Dedifferentiated amniotic fluid mesenchymal stem cell (primary cell): ENCODE measurements around the gene CARD8.
A peak's percentile ranks its signal among the peaks of the same experiment; 100 is the strongest.

Experiments used
- DNase-seq: peaks from one replicate; pipeline ENCODE4 v3.0.0-alpha.2; 2016; ENCODE audit errors: extremely low spot score

CARD8 gene

DNA sequence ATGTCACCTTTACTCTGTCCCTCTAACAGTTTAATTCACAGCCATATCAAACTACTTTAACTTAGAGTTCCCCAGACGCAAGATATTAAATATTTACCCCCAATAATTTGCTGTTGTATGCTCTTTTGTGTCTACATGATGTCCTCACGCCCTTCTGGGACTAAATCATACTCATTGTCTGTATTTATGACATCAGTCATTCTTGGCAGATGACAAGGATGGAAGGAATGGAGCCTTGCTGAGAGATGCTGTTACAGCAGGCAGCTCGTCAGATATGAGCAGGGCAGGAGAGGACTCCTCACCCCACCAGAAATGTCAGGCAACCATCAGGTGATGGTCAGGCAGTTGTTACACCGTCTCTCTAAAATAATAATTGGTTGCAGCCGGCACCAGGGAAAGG is 41.8 kb downstream of the CARD8 start:
- no peak for DNase-seq

DNA sequence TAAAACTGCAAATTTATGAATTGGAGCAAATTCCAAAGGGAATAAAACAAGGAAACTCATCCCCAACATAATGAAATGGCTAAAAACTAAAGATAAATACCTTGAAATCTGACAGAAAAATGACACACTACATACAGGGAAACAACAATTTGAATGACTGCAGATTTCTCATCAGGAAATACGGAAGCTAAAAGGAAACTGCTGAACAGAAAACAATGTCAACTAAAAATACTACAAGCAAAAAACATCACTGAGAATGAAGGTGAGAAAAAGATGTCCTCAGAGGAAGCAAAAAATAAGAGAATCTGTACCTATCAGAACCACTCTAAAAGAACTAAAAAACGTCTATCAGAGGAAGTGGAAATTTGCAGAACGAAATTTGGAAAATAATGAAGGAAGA is 45.7 kb downstream of the CARD8 start:
- no peak for DNase-seq

DNA sequence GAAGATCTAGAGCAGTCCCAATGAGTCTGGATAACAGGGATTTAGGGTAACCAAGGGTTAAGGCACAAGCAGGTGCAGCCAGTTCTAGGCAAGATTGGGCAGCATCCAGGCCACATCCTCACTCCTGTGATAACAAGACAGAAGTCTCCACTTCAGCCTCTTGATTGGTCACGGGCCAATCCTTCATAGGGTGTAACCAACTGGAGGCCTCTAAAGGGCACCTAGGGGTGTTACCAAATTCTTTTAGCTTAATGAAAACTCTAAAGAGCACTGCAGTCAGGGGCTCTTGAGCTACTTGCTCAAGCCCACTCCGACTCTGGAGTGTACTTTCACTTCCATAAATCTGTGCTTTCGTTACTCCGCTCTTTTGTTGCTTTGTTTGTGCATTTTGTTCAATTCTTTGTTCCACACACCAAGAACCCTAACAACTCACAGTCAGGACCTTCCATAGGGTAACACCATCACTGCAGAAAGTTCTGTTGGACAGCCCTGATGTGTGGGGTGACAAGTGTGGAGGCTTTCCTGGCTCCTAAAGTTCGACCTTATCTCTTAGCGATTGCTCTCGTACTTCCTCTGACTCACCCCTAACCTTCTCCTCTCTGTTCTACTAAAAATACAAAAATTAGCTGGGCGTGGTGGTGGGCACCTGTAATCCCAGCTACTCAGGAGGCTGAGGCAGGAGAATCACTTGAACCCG is 49.2 kb downstream of the CARD8 start:
- no peak for DNase-seq

DNA sequence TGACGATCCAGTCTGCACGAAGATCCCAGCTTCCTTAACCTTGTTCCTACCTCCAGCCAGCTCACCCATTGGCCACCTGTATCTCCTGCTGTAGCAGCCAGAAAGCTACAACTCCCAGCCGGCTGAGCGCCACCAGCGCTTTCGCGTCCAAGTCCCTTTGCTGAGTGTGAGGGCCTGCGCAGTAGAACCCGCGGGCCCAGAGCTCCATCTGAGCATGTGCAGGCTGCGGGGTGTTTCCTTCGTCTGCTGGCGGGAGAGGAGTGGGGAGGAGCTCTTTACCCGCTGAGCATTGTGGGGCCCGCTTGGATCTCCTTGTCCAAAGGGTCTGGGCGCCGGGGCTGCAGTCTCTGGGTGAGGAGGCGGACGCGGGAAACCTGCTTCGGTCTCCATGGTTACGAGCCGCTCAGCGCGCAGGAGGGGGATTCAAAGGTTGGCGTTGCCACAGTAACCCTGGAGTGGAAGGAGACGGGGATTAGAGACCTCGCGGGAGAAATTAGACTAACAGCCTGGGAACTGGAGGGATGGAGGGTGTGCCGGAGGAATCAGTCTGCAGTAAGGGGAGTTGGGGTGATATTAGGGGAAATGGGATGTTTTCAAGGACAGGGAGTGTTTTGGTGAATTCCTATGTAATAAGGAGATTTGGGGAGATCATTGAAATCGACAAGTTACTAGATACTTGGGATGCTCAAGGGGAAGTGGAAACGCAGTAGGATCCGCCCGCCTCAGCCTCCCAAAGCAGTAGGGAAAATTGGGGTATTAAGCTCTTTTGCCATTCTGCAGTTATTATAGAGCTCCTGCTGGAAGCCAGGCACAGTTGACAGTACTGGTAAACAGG is 51.7 kb downstream of the CARD8 start:
- peak; percentile 95 for DNase-seq

DNA sequence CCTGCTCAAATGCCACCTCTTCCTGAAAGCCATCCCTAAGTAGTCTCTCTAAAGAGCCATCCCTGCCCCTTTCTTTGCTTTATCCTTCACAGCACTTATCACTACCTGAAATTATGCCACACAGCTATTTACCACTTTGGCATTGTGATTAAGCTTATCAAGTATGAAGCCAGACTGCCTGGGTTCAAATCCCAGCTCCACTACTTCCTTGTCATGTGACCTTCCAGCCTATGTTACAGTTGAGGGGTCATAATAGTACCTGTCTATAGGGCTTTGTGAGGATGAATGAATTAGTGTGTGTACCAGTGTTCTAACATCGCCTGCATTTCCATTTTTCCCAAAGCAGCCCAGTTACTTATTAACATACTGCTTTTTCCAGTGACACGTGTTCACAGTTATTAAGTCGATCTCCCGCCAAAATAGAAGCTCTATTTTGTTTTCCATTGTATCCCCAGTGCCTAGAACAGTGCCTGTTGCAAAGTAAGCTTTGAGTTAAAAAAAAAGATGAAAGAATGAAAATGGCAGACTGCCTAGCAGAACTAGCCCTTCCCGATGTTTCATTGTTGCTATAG is 52.4 kb downstream of the CARD8 start:
- DNase-seq: no peak

DNA sequence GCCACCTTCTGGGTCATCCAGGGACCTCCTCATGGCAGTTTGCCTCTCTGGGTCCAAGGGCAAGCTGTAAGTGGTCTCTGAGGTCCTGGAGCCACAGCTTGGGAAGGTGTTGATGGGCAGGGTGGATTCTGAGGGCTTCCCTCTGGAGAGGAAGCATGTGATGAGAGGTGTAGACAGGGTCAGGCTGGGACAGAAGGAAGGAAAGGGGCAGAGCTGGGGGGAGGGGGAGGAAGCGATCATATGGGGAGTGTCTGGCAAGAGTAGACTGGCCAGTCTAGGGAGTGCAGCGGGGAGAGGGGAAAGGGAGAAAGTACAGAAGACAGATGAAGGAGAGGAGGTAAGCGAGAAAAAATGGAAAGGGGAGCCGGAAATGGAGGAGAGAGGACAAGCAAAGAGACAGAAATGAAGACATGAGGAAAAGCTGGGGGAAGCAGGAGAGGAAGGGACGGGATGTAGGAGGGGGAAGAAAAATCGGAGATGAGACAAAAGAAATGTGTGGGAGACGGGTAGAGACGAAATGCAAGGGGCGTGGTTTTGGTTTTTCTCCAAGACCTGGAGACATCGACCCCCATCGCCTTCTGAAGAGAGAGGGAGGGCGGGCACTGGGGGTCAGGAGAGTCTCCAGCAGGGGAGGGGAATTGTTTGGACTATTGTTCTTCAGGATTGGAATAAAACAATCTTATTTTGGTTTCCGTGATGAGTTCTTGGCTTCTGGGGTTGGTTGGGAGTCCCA is 58.6 kb downstream of the CARD8 start:
- DNase-seq: no peak

DNA sequence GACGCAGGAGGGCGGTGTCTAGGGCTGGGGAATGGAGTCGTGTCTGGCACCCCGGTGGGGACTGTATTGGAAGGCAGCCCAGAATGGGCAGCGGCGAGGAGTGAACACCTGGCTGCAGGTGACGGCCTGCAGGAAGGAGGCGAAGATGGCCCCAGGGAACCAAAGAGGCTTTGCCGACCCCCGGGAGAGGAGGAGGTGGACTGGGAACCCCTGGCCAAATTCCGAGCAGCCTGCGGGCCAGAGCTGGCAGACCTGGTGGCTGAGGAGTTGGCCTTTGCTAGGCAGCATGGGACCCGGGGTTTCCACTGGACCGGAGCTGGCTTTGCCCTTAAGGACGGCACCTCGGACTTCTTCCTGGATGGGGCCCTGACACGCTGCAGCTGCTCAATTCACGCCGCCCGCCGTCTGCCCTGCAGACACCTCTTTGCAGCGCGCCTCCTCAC is 59.4 kb downstream of the CARD8 start:
- DNase-seq: no peak

DNA sequence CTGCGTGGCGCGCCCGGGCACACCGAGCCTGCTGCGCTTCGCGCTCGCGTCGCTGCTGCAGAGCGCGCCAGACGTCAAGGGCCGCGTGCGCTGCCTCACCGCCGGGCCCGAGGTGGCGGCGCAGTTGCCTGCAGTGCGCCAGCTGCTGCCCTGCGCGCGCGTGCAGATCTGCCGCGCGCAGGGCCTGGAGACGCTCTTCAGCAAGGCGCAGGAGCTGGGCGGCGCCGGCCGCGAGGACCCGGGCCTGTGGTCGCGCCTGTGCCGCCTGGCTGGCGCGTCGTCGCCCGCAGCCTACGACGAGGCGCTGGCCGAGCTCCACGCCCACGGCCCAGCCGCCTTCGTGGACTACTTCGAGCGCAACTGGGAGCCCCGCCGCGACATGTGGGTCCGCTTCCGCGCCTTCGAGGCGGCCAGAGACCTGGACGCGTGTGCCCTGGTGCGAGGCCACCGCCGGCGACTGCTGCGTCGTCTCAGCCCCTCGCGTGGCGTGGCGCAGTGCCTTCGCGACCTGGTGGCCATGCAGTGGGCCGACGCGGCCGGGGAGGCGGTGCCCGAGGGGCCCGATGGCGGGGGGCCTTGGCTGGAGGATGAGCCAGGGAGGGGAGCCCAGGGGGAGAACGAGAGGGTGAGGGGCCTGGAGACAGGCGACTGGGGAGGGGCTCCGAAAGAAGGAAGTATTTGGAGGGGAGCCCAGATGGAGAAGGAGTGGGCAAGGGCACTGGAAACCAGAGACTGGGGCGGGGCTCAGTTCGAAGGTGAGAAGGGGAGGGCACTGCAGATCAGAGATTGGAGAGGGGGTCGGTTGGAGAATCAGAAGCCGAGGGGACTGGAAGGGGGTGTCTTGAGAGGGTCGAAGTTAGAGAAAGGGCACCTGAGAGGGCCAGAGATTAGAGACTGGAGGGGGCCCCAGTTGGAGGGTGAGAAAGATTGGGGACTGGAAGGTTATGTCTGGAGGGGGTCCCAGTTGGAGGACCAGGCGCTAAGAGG is 60.6 kb downstream of the CARD8 start:
- no peak for DNase-seq

DNA sequence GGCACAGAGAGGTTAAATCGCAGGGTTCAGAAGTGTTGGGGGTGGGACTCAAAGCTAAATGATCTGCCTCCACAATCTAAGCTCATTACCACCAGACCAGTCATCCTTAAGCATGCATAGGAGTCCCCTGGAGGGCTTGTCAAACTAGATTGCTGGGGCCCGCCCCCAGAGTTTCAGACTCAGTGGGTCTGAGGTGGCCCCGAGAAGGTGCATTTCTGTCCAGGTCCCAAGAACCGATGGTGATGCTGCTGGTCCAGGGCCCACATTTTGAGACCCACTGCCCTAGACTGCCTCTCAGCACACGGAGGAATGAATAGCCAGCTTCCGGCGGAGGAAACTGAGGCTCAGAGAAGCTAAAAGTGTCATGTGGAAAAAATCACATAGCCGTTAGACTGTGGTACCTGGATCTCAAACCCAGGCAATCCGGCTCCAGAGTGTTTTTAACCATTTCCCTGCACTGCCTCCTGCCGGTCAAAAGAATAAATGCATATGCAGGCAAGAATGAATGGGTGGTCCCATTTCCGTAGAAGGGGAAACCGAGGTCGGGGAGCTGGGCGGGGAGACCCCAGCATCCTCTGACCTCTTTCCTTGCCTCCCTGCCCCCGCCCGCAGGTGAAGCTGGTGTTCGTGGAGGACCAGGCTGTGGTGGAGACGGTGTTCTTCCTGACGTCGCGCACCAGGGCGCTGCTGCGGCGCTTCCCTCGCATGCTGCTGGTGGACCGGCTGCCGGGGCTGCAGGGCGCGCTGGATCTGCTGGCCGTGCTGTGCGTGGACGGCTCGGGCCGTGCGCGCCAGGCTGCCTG is 61.5 kb downstream of the CARD8 start:
- no peak for DNase-seq

DNA sequence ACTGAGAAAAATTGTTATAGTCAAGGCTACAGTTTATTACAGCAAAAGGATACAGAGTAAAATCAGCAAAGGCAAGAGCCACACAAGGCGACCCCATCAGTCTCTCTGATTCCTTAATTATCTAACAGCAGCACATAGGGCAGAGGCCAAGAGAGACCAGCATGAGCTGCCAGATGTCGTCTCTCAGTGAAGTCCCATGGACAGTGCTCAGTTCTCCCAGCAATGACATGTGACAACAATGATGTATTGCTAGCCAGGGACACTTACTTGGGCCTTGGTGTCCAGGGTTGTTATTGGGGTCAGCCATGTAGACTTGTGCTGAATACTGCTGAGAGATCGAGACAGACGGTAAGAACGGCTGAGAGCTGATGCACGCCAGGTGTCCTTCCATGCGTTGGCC is 63.0 kb downstream of the CARD8 start:
- no peak for DNase-seq

DNA sequence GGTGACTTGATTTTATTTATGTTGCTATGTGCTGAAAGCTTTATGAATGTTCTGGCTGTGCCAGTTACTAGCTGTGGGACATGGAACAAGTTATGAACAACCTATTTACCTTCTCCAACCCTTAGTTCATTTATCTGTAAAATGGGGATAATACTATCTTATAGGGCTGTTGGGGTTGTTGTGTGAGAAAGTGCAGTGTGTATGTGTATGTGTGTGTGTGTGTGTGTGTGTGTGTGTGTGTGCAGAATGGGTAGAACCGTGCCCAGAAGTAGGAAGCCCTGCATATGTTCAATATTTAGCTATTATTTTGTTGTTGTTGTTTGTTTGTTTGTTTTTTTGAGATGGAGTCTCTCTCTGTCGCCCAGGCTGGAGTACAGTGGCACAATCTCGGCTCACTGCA is 64.8 kb downstream of the CARD8 start:
- no peak for DNase-seq

DNA sequence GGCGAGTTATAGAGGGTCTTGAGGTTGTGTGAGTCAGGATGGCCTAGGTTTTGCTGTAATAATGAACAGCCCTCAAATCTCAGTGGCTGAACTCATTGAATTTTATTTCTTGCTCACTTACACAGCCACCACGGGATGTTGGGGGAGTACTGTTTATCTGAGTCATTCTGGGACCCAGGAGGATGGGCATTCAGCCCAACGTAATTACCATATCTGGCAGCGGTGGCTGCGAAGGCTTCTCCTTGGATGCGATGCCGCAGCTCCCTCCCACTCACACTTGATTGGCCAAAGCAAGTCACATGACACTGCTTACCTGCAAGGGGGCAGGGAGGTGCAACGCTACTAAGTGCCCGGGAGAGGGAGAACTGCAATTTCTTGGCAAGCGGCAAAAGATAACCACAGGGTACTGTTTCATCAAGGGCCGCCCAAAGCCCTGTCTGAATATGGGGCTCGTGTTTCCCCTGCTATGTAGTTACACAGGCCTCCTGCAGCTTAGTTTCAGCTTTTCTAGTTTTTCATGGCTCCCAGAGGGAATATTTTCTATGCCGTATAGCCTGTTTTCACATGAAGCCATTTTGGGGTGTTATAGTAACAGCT is 65.3 kb downstream of the CARD8 start:
- no peak for DNase-seq

DNA sequence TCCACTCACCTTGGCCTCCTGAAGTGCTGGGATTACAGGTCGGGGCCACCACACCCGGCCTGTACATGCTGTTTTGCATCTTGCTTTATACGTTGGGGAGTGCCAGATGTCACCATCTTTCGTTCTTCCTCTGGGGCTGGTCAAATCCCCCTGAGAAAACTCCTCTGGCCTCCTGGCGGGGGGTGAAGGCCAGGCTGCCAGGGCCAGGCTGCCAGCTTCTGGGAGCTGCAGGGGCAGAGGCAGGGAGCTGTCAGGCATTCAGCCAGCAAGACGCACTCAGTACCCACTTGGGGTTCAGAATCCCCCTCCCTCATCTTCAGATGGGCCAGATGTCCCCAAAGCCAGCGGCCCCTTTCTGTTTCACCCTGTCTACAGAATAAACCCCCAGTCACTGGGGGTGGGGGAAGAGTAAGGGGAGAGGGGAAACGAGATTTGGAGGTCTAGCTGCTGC is 69.1 kb downstream of the CARD8 start:
- no peak for DNase-seq

DNA sequence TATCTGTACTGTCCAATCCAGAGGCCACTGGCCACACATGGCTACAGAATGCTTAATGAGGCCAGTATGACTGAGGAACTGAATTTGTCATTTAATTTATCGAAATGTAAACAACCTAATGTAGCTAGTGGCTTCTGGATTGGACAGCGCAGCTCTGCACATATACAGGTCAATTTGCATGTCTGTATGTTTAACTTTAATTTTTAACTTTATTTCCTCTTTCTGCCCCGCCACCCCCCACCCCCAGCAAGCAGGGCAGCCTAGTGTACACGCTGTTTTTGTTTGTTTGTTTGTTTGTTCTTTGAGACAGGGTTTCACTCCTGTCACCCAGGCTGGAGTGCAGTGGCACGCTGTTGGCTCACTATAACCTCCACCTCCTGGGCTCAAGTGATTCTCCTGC is 69.7 kb downstream of the CARD8 start:
- no peak for DNase-seq

DNA sequence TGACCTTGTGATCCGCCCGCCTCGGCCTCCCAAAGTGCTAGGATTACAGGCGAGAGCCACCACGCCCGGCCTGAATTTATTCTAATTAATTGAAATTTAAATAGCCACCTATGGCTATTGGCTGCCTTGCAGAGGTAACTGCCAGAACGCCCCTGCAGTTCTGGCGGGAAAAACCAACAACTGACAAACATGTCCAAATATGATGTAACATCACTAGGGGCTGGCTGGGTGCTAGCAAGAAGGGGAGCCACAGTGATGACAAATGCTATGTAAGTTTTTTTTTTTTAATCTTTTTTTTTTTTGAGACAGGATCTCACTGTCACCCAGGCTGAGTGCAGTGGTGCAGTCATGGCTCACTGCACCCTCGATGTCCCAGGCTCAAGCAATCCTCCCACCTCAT is 72.4 kb downstream of the CARD8 start:
- DNase-seq: no peak

DNA sequence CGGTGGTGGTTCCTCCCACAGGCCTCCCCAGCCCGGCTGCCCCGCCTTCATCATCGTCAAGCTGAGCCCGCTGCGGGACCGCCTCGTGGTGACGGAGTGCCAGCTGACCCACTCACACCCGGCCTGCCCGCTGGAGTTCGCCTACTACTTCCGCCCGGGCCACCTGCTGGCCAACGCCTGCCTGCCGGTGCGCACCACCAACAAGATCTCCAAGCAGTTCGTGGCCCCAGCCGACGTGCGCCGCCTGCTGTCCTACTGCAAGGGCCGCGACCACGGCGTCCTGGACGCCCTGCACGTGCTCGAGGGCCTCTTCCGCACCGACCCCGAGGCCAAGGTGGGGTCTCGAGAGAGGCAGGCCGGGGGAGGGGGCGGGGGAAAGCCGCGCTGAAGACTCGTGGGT is 73.3 kb downstream of the CARD8 start:
- no peak for DNase-seq

DNA sequence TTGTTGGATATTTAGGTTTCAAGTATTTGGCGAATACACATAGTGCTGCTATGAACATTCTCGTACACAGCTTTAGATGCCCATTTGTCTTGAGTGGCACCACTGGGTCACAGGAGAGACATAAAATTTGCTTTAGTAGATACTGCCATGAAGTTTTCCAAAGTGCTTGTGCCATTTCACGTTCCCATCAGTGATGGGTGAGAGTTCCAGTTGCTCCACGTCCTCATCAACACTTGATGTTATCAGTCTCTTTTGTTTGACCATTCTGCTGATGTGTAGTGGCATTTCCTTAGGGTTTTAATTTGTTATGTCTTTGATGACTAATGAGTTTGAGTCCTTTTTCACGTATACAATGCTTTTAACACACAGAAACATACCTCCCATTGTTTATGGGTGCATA is 74.2 kb downstream of the CARD8 start:
- DNase-seq: no peak

DNA sequence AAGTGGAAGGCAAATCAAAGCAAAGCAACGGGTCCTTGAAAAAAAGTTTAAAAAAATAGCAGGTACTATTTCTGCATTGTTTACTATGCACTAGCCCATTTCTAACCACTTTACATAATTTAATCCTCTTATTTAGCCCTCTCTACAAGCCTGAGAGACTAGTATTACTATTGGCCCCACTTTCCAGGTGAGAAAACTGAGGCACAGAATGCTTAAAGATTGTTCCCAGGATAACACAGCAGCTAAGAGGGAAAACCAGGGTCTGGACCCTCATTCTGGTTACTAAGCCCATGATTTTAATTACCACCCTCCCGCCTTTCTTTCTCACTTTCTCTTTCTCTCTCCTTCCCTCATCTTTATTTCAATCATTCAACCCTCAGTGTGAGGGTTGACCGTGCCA is 79.5 kb downstream of the CARD8 start:
- DNase-seq: no peak

DNA sequence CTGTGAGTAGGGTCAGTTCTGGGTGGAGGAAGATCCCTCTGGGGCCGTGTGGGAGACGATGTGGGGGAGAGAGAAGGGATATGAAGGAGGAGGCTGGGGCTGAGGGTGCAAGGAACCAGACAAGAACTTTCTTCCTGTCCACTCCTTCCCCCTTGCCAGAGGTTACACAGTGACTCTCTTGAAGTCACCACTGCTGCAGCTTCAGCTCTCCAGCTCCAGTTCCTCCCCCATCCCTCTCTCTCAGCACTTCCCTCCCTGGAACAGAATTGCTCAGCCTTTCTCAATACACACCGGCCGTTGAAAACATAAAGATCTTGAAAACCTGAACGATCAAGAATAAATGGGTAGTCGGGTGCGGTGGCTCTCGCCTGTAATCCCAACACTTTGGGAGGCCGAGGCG is 80.1 kb downstream of the CARD8 start:
- DNase-seq: no peak
